ENCODE data around the gene SLC43A1. TPM values are rescaled to one million over a fixed set of nuclear protein-coding genes. Genes with fewer than 3 reads are reported as not detected.

SLC43A1 gene
- total and polyA plus RNA-seq, 3 donors from 2014 or later, result 6.5 to 12.3 (median 12.2) TPM

- Histone ChIP-seq H3K4me3 (no peak overlapping the region), H3K27me3 (no peaks in the 10 kb centered on the region), H3K27ac (no peak overlapping the region), H3K4me1 (no peaks in the 10 kb centered on the region), H3K36me3 (ENCODE audit: low read depth, missing control alignments) (no peaks in the 10 kb centered on the region), H3K9me3 (no peaks in the 10 kb centered on the region)
- intact Hi-C loops (cut with DNase I; ENCODE audit: low total_unique reads), result no loop called here
- 85 to 93% methylated on average over 7 of the region's 7 CpGs for WGBS, 2 donors
- TF ChIP-seq CTCF (IDR thresholded peaks at IDR 0.05) (no peak), POLR2A (IDR thresholded peaks at IDR 0.05) (no peak)
- no peak for DNase-seq
These were observed 6.9 kb downstream of the SLC43A1 start for GRCh38 chr11:57508341-57509170.

GRCh38 chr11:57506522-57506921 lies 9.0 kb downstream of the SLC43A1 start:
- no peak for TF ChIP-seq CTCF (IDR thresholded peaks at IDR 0.05)
- no peak for TF ChIP-seq POLR2A (IDR thresholded peaks at IDR 0.05)
- WGBS, 2 donors, result 92 to 93% methylated on average over 1 of the region's 1 CpG
- no peak overlapping the region for H3K4me3 ChIP-seq
- no peaks in the 10 kb centered on the region for H3K4me1 ChIP-seq
- intact Hi-C loops (cut with DNase I; ENCODE audit: low total_unique reads), result no loop called here
- no peaks in the 10 kb centered on the region for H3K27me3 ChIP-seq
- no peaks in the 10 kb centered on the region for H3K36me3 ChIP-seq (ENCODE audit: low read depth, missing control alignments)
- H3K9me3 ChIP-seq, result no peaks in the 10 kb centered on the region
- H3K27ac ChIP-seq, result no peak overlapping the region
- no peak for DNase-seq

GRCh38 chr11:57504511-57504910 lies 11.0 kb downstream of the SLC43A1 start:
- WGBS, 2 donors, result 85 to 96% methylated on average over 4 of the region's 4 CpGs
- H3K27me3 ChIP-seq, result no peaks in the 10 kb centered on the region
- TF ChIP-seq POLR2A (IDR thresholded peaks at IDR 0.05), result no peak
- no peak for TF ChIP-seq CTCF (IDR thresholded peaks at IDR 0.05)
- no peak overlapping the region for H3K27ac ChIP-seq
- no peaks in the 10 kb centered on the region for H3K9me3 ChIP-seq
- H3K36me3 ChIP-seq (ENCODE audit: low read depth, missing control alignments), result no peaks in the 10 kb centered on the region
- DNase-seq, result no peak
- intact Hi-C loops (cut with DNase I; ENCODE audit: low total_unique reads), result no loop called here
- peaks cover 10% of the 10 kb centered on the region for H3K4me1 ChIP-seq
- H3K4me3 ChIP-seq, result no peak overlapping the region

GRCh38 chr11:57502870-57503269 lies 12.6 kb downstream of the SLC43A1 start:
- Histone ChIP-seq H3K27me3 (no peaks in the 10 kb centered on the region), H3K27ac (no peak overlapping the region), H3K4me3 (no peak overlapping the region), H3K9me3 (no peaks in the 10 kb centered on the region), H3K36me3 (ENCODE audit: low read depth, missing control alignments) (no peaks in the 10 kb centered on the region), H3K4me1 (peaks cover 19% of the 10 kb centered on the region)
- no peak for DNase-seq
- intact Hi-C loops (cut with DNase I; ENCODE audit: low total_unique reads), result no loop called here
- no peak for TF ChIP-seq POLR2A (IDR thresholded peaks at IDR 0.05)
- no peak for TF ChIP-seq CTCF (IDR thresholded peaks at IDR 0.05)

- TF ChIP-seq CTCF (IDR thresholded peaks at IDR 0.05), result no peak
- no peak for TF ChIP-seq POLR2A (IDR thresholded peaks at IDR 0.05)
- Histone ChIP-seq H3K4me3 (no peak overlapping the region), H3K27ac (no peak overlapping the region), H3K36me3 (ENCODE audit: low read depth, missing control alignments) (no peaks in the 10 kb centered on the region), H3K27me3 (no peaks in the 10 kb centered on the region), H3K4me1 (peaks cover 19% of the 10 kb centered on the region), H3K9me3 (no peaks in the 10 kb centered on the region)
- WGBS, 2 donors, result 96 to 98% methylated on average over 3 of the region's 3 CpGs
- intact Hi-C loops (cut with DNase I; ENCODE audit: low total_unique reads), result no loop called here
- DNase-seq, result no peak
These were observed 13.1 kb downstream of the SLC43A1 start for GRCh38 chr11:57502376-57502775.
